HCT116 (cell line): Measurements from ENCODE around the gene EYA2. TPM values are rescaled to one million over a fixed set of nuclear protein-coding genes. Genes with fewer than 3 reads are reported as not detected.

Experiments used
- ATAC-seq: fragments of 200-7000 bp; cut with Tn5 transposase; 2 replicates; pipeline ENCODE4 v1.9.1; 2020; ENCODE audit warnings: mild to moderate bottlenecking, moderate library complexity
- BruUV-seq: library from RNA; stranded (reverse); fragments of 400-500 nt; replicated peaks from 2 replicates; lab custom pipeline; 2021; lab: Mats Ljungman, UMichigan
- CTCF ChIA-PET: fragments of 300-600 bp; sonication (Branson Sonifier 250); formaldehyde crosslinking; loops from one replicate; lab custom pipeline; 2021; ENCODE audit warnings: antibody characterized with exemption; lab: Charles Lee
- POLR2A ChIA-PET: fragments of 300-600, 350-600 bp; sonication (Branson Sonifier 250); formaldehyde crosslinking; loops from one replicate; lab custom pipeline; 2021; ENCODE audit warnings: antibody characterized with exemption; lab: Charles Lee
- RAD21 ChIA-PET, 2 experiments: fragments of 300-600 bp; sonication (Branson Sonifier 250); formaldehyde crosslinking; loops; one replicate each; lab custom pipeline; 2023; ENCODE audit warnings: low total read pairs in 2 of 2; ENCODE audit not compliant: uncharacterized antibody in 2 of 2, unreplicated experiment in 2 of 2, low non-redundant PET in 1 of 2; lab: Charles Lee
- DNase-seq: peaks from one replicate; pipeline ENCODE4 v3.0.0-alpha.2; 2010; ENCODE audit warnings: low read depth, low spot score
- H2AFZ ChIP-seq: fragments of 200-600 bp; shearing (Covaris generic), sonication (generic); 2 replicates; pipeline ENCODE4 v1.6.1; 2017; ENCODE audit warnings: low read depth, mixed run types, mixed read lengths, antibody characterized with exemption, low read length; ENCODE audit not compliant: poor library complexity, severe bottlenecking
- H3K27ac ChIP-seq: 2 replicates; pipeline ENCODE4 v1.5.1; 2012; ENCODE audit warnings: low read depth, low read length
- H3K27me3 ChIP-seq: fragments of 200-600 bp; sonication (generic); 2 replicates; pipeline ENCODE4 v1.6.1; 2016; ENCODE audit warnings: mixed run types, low read length, mixed read lengths; ENCODE audit not compliant: insufficient read depth
- H3K36me3 ChIP-seq, 2 experiments: fragments of 200-500 bp in 1 of 2; fragments of 200-600 bp in 1 of 2; sonication (Bioruptor generic) in 1 of 2; sonication (generic) in 1 of 2; 2 replicates each; pipeline versions ENCODE4 v1.5.1 to v1.6.1; 2014 to 2016; ENCODE audit warnings: low read length in 2 of 2, inconsistent platforms in 1 of 2, mixed read lengths in 1 of 2, mixed run types in 1 of 2; ENCODE audit not compliant: insufficient read depth in 2 of 2, control insufficient read depth in 1 of 2
- H3K4me1 ChIP-seq, 2 experiments: fragments of 200-600 bp in 1 of 2; sonication (generic) in 1 of 2; 2 replicates each; pipeline versions ENCODE4 v1.5.1 to v1.6.1; 2012 to 2017; ENCODE audit warnings: low read length in 2 of 2, inconsistent platforms in 1 of 2, mild to moderate bottlenecking in 1 of 2, mixed read lengths in 1 of 2, mixed run types in 1 of 2, moderate library complexity in 1 of 2; ENCODE audit not compliant: insufficient read depth in 2 of 2, control insufficient read depth in 1 of 2
- H3K4me2 ChIP-seq: fragments of 200-600 bp; sonication (generic); 2 replicates; pipeline ENCODE4 v1.6.1; 2017; ENCODE audit warnings: mixed run types, low read length, mixed read lengths
- H3K4me3 ChIP-seq, 2 experiments: fragments of 200-600 bp in 1 of 2; sonication (generic) in 1 of 2; replicated peaks in 1 of 2; 2 replicates each; pipeline ENCODE4 v1.5.1; 2011 to 2016; ENCODE audit warnings: low read length in 2 of 2, control low read depth in 1 of 2, low read depth in 1 of 2, mild to moderate bottlenecking in 1 of 2, mixed read lengths in 1 of 2, mixed run types in 1 of 2
- H3K79me2 ChIP-seq: fragments of 200-600 bp; sonication (generic); 2 replicates; pipeline ENCODE4 v1.6.1; 2017; ENCODE audit warnings: mild to moderate bottlenecking, mixed run types, low read length, moderate library complexity, mixed read lengths; ENCODE audit not compliant: insufficient read depth
- H3K9ac ChIP-seq: fragments of 200-600 bp; sonication (generic); 2 replicates; pipeline ENCODE4 v1.6.1; 2016; ENCODE audit warnings: low read length, mixed read lengths
- H3K9me2 ChIP-seq: fragments of 200-600 bp; sonication (generic), shearing (Covaris generic); 2 replicates; pipeline ENCODE4 v1.6.1; 2017; ENCODE audit warnings: mixed run types, mild to moderate bottlenecking, moderate library complexity; ENCODE audit not compliant: insufficient read depth
- H3K9me3 ChIP-seq, 2 experiments: fragments of 200-500 bp in 1 of 2; fragments of 200-600 bp in 1 of 2; sonication (Bioruptor generic) in 1 of 2; sonication (generic) in 1 of 2; 2 replicates each; pipeline ENCODE4 v1.6.1; 2014 to 2017; ENCODE audit warnings: low read length in 2 of 2, mixed read lengths in 2 of 2, inconsistent platforms in 1 of 2, low read depth in 1 of 2, mild to moderate bottlenecking in 1 of 2, mixed run types in 1 of 2, moderate library complexity in 1 of 2; ENCODE audit not compliant: control insufficient read depth in 1 of 2, insufficient read depth in 1 of 2
- H4K20me1 ChIP-seq: fragments of 200-600 bp; sonication (generic), shearing (Covaris generic); 2 replicates; pipeline ENCODE4 v1.6.1; 2017; ENCODE audit warnings: mixed run types, mild to moderate bottlenecking, moderate library complexity; ENCODE audit not compliant: insufficient read depth
- ELF1 ChIP-seq: IDR thresholded peaks from 2 replicates; pipeline ENCODE4 v1.6.1; 2012; ENCODE audit warnings: low read depth, borderline replicate concordance
- EZH2 ChIP-seq: fragments of 200-600 bp; sonication (generic); IDR thresholded peaks from 2 replicates; pipeline ENCODE4 v1.6.1; 2017; ENCODE audit warnings: antibody characterized with exemption, mixed run types
- EZH2phosphoT487 ChIP-seq: fragments of 200-600 bp; IDR thresholded peaks from 2 replicates; pipeline ENCODE4 v1.6.1; 2018; ENCODE audit warnings: antibody characterized with exemption, borderline replicate concordance
- FOSL1 ChIP-seq: IDR thresholded peaks from 2 replicates; pipeline ENCODE4 v1.6.1; 2012; ENCODE audit warnings: low read depth
- POLR2AphosphoS5 ChIP-seq: IDR thresholded peaks from 2 replicates; pipeline ENCODE4 v1.6.1; 2011; ENCODE audit warnings: mild to moderate bottlenecking, low read depth, low read length, moderate library complexity
- RAD21 ChIP-seq: IDR thresholded peaks from 2 replicates; pipeline ENCODE4 v1.6.1; 2012; ENCODE audit warnings: low read depth, mild to moderate bottlenecking
- SIN3A ChIP-seq: IDR thresholded peaks from 2 replicates; pipeline ENCODE4 v1.6.1; 2012; ENCODE audit warnings: low read depth
- SP1 ChIP-seq: IDR thresholded peaks from 2 replicates; pipeline ENCODE4 v1.6.1; 2012; ENCODE audit warnings: low read depth
- SRF ChIP-seq: IDR thresholded peaks from 2 replicates; pipeline ENCODE4 v1.6.1; 2012; ENCODE audit warnings: low read depth
- TCF7L2 ChIP-seq: IDR thresholded peaks from 2 replicates; pipeline ENCODE4 v1.7.0; 2011; ENCODE audit warnings: borderline replicate concordance, inconsistent platforms; ENCODE audit not compliant: insufficient read depth, insufficient read length; ENCODE audit errors: extremely low read depth
- ZFX ChIP-seq: fragments of 450-650 bp; IDR thresholded peaks from 2 replicates; pipeline ENCODE4 v1.6.1; 2017
- intact Hi-C: fragments of 100-400 bp; cut with micrococcal nuclease; formaldehyde crosslinking; loops from 2 replicates; pipeline ENCODE4 v1.10.0; 2022
- total RNA-seq: library from RNA; stranded (reverse); gene quantifications from one replicate; pipeline ENCODE4 v1.2.1, GENCODE V29; 2021; ENCODE audit not compliant: unreplicated experiment
- TF ChIP-seq, protein P1 (sequence below), 3 experiments: fragments of 200-600 bp in 1 of 3; sonication (generic) in 1 of 3; IDR thresholded peaks in 2 of 3; conservative IDR thresholded peaks in 1 of 3; 2 replicates each; pipeline ENCODE4 v1.5.1; 2012 to 2017; ENCODE audit warnings: low read depth in 2 of 3, low read length in 2 of 3, antibody characterized with exemption in 1 of 3, borderline replicate concordance in 1 of 3, control low read depth in 1 of 3, mild to moderate bottlenecking in 1 of 3, mixed read lengths in 1 of 3, mixed run types in 1 of 3, moderate library complexity in 1 of 3; ENCODE audit not compliant: insufficient read depth in 1 of 3
- TF ChIP-seq, protein P2 (sequence below): IDR thresholded peaks from 2 replicates; pipeline ENCODE4 v1.6.1; 2012
- TF ChIP-seq, protein P3 (sequence below): IDR thresholded peaks from 2 replicates; pipeline ENCODE4 v1.6.1; 2012
- TF ChIP-seq, protein P4 (sequence below): IDR thresholded peaks from 2 replicates; pipeline ENCODE4 v1.6.1; 2011; ENCODE audit warnings: mild to moderate bottlenecking, low read length, moderate library complexity; ENCODE audit not compliant: insufficient replicate concordance; ENCODE audit errors: extremely low read depth

EYA2 gene
- total RNA-seq, 1 experiment from 2014 or later = not detected

DNA sequence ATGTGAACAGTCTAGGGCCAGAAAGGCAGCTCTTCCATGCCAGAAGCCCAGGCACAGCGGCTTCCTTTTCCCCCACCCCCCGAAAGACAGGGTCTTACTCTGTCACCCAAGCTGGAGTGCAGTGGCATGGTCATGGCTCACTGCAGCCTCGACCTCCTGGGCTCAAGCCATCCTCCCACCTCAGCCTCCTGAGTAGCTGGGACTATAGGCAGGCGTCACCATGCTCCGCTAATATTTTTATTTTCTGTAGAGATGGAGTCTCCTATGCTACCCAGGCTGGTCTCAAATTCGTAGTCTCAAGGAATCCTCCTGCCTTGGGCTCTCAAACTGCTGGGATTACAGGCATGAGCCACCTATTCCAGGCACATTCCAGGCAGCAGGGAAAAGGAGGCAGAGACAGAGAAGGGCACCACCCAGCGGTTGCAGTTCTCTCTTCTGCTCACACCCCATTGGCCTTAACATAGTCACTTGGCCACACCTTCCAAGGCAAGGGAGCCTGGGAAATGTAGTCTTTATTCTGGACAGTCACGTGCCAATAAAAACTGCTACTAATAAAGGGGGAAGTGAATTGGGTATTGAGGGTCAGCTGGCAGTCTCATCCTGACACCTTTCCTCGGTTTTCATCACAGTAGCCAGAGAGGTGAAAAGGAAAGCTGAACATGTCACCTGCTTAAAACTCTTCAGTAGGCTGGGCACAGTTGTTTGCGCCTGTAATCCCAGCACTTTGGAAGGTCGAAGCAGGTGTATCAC, 255.9 kb downstream of the EYA2 start (continued):
- TF ChIP-seq EZH2 (no peak), FOSL1 (no peak), SIN3A (no peak), TCF7L2 (no peak), SRF (no peak), RAD21 (peak; percentile 88), POLR2AphosphoS5 (no peak), ELF1 (no peak), ZFX (no peak), SP1 (peak; percentile 65)
- TF ChIP-seq, protein P1, sequence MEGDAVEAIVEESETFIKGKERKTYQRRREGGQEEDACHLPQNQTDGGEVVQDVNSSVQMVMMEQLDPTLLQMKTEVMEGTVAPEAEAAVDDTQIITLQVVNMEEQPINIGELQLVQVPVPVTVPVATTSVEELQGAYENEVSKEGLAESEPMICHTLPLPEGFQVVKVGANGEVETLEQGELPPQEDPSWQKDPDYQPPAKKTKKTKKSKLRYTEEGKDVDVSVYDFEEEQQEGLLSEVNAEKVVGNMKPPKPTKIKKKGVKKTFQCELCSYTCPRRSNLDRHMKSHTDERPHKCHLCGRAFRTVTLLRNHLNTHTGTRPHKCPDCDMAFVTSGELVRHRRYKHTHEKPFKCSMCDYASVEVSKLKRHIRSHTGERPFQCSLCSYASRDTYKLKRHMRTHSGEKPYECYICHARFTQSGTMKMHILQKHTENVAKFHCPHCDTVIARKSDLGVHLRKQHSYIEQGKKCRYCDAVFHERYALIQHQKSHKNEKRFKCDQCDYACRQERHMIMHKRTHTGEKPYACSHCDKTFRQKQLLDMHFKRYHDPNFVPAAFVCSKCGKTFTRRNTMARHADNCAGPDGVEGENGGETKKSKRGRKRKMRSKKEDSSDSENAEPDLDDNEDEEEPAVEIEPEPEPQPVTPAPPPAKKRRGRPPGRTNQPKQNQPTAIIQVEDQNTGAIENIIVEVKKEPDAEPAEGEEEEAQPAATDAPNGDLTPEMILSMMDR (IDR thresholded peaks at IDR 0.05 in 2 of 3, conservative IDR thresholded peaks at IDR 0.05 in 1 of 3; ENCODE audit: borderline replicate concordance in 1 of 3, insufficient read depth in 1 of 3, low read depth in 2 of 3, low read length in 2 of 3) = peak; percentile 75 to 83 (median 80)
- TF ChIP-seq, protein P2, sequence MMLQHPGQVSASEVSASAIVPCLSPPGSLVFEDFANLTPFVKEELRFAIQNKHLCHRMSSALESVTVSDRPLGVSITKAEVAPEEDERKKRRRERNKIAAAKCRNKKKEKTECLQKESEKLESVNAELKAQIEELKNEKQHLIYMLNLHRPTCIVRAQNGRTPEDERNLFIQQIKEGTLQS = no peak

DNA sequence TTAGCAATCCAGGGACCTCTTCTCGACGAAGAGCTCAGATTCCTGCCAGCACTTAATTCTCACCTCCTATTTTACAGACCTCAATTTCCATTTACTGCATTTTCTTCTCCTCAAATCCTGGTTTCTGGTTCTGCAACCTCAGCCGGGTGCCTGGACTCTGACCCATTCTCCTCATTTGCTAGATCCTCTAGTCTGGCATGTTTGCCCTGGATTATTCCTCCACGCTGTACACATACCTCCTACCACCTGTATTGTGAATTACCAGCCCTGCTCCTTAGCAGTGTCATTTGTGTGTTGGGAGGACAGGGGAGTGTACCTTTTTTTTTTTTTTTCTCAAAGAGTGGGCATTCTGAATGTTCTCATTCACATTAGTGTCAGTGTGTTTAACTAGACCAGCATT, 257.4 kb downstream of the EYA2 start:
- no peak for DNase-seq
- H2AFZ ChIP-seq = no peak overlapping the region
- no peak overlapping the region for H3K4me2 ChIP-seq
- ChIA-PET RAD21 (no interaction called here), POLR2A (no interaction called here), CTCF (no interaction called here)
- no TSS peak for BruUV-seq
- H3K9me2 ChIP-seq = no peaks in the 10 kb centered on the region
- no peaks in the 10 kb centered on the region for H3K36me3 ChIP-seq
- TF ChIP-seq, protein P1 (IDR thresholded peaks at IDR 0.05 in 2 of 3, conservative IDR thresholded peaks at IDR 0.05 in 1 of 3; ENCODE audit: borderline replicate concordance in 1 of 3, insufficient read depth in 1 of 3, low read depth in 2 of 3, low read length in 2 of 3) = no peak
- TF ChIP-seq, protein P3, sequence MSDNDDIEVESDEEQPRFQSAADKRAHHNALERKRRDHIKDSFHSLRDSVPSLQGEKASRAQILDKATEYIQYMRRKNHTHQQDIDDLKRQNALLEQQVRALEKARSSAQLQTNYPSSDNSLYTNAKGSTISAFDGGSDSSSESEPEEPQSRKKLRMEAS = no peak
- TF ChIP-seq EZH2phosphoT487 (no peak), FOSL1 (no peak), TCF7L2 (no peak), SRF (no peak), ZFX (no peak), RAD21 (no peak)
- TF ChIP-seq, protein P4, sequence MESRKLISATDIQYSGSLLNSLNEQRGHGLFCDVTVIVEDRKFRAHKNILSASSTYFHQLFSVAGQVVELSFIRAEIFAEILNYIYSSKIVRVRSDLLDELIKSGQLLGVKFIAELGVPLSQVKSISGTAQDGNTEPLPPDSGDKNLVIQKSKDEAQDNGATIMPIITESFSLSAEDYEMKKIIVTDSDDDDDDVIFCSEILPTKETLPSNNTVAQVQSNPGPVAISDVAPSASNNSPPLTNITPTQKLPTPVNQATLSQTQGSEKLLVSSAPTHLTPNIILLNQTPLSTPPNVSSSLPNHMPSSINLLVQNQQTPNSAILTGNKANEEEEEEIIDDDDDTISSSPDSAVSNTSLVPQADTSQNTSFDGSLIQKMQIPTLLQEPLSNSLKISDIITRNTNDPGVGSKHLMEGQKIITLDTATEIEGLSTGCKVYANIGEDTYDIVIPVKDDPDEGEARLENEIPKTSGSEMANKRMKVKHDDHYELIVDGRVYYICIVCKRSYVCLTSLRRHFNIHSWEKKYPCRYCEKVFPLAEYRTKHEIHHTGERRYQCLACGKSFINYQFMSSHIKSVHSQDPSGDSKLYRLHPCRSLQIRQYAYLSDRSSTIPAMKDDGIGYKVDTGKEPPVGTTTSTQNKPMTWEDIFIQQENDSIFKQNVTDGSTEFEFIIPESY = no peak
- intact Hi-C loops = no loop called here
- no peaks in the 10 kb centered on the region for H4K20me1 ChIP-seq
- no peaks in the 10 kb centered on the region for H3K79me2 ChIP-seq
- no peak for ATAC-seq
- H3K4me3 ChIP-seq = no peak overlapping the region
- no peaks in the 10 kb centered on the region for H3K9me3 ChIP-seq
- H3K4me1 ChIP-seq = peaks cover 0 to 5% of the 10 kb centered on the region in 2 experiments; a peak in 2 of 4 replicates
- no peaks in the 10 kb centered on the region for H3K27me3 ChIP-seq
- no peak overlapping the region for H3K27ac ChIP-seq
- H3K9ac ChIP-seq = no peak overlapping the region
